Activated naive CD4-positive, alpha-beta T cell treated with anti-CD3 and anti-CD28 coated beads, Interleukin-2, amount 10 ng/mL, durations not matched to agents 7 days and 5 days (primary cell): ENCODE results near the gene TMEM242.

Experiments
- CTCF ChIA-PET: fragments of 350-600 bp; sonication (Branson Sonifier 250); formaldehyde crosslinking; loops from one replicate; lab custom pipeline; 2021; ENCODE audit warnings: antibody characterized with exemption; lab: Charles Lee
- DNase-seq: peaks from one replicate; pipeline ENCODE4 v3.0.0-alpha.2; 2020
- H3K27ac Mint-ChIP-seq: one replicate; pipeline ENCODE4 v1.8.0; 2021; ENCODE audit warnings: mild to moderate bottlenecking, moderate library complexity, mixed read lengths
- H3K27me3 Mint-ChIP-seq: one replicate; pipeline ENCODE4 v1.8.0; 2021; ENCODE audit warnings: mild to moderate bottlenecking, mixed read lengths
- H3K36me3 Mint-ChIP-seq: one replicate; pipeline ENCODE4 v1.8.0; 2021; ENCODE audit warnings: mixed read lengths
- H3K4me1 Mint-ChIP-seq: one replicate; pipeline ENCODE4 v1.8.0; 2021; ENCODE audit warnings: mixed read lengths
- H3K4me3 Mint-ChIP-seq: one replicate; pipeline ENCODE4 v1.8.0; 2021; ENCODE audit warnings: mild to moderate bottlenecking, moderate library complexity, mixed read lengths
- H3K9me3 Mint-ChIP-seq: one replicate; pipeline ENCODE4 v1.8.0; 2021; ENCODE audit warnings: mixed read lengths

The TMEM242 gene

GRCh38 chr6:157268396-157268795 is 54.9 kb downstream of the TMEM242 start:
- CTCF ChIA-PET = no interaction called here
- no peak for DNase-seq
- Mint-ChIP-seq H3K4me1 (peaks cover 4% of the 10 kb centered on the region), H3K36me3 (peaks cover 4% of the 10 kb centered on the region), H3K27me3 (peaks cover 38% of the 10 kb centered on the region), H3K9me3 (peaks cover 9% of the 10 kb centered on the region), H3K4me3 (no peak overlapping the region), H3K27ac (no peak overlapping the region)

- CTCF ChIA-PET = no interaction called here
- H3K27me3 Mint-ChIP-seq = peaks cover 33% of the 10 kb centered on the region
- no peak overlapping the region for H3K27ac Mint-ChIP-seq
- H3K4me3 Mint-ChIP-seq = no peak overlapping the region
- H3K36me3 Mint-ChIP-seq = peaks cover 4% of the 10 kb centered on the region
- peaks cover 9% of the 10 kb centered on the region for H3K9me3 Mint-ChIP-seq
- DNase-seq = no peak
- H3K4me1 Mint-ChIP-seq = no peaks in the 10 kb centered on the region
Observed at GRCh38 chr6:157267654-157268053, 55.7 kb downstream of the TMEM242 start.

- H3K4me1 Mint-ChIP-seq = no peaks in the 10 kb centered on the region
- H3K36me3 Mint-ChIP-seq = peaks cover 4% of the 10 kb centered on the region
- CTCF ChIA-PET = no interaction called here
- peaks cover 31% of the 10 kb centered on the region for H3K27me3 Mint-ChIP-seq
- H3K9me3 Mint-ChIP-seq = peaks cover 9% of the 10 kb centered on the region
- no peak for DNase-seq
- H3K27ac Mint-ChIP-seq = no peak overlapping the region
- no peak overlapping the region for H3K4me3 Mint-ChIP-seq
Observed at GRCh38 chr6:157267109-157267611, 56.2 kb downstream of the TMEM242 start.

DNA sequence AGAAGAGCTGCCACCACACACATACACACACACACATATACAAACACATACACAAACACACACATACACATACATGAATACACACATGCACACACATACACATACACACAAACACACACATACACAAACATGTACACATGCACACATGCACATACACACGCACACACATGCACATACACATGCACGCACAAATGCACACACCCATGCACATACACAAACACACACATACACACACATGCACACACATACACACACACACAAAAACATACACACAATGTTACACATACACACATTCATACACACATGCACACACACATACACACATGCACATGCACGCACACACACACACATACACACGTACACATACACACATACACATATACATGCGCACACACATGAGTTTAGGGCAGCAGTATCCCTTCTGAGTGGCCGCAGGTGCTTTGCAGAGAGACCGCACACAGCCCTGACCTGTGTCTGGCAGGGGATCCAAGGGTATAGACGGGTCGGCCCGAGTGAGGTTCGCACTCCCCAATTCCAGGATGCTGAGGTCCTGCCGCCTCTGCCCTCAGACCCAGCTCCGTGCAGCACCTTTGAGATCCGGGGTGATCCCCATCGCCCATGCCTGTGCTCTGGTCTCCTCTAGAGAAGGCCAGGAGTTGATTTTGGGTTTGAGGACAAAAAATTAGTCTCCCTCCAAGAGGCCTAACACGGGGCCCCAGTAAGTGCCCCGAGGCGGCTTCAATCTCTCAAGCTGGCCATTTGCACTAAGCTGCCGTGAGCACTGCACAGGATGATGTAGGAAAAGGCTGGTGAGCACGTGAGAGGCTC is 56.8 kb downstream of the TMEM242 start:
- no peak for DNase-seq
- CTCF ChIA-PET = no interaction called here
- Mint-ChIP-seq H3K27ac (no peak overlapping the region), H3K36me3 (peaks cover 4% of the 10 kb centered on the region), H3K4me3 (no peak overlapping the region), H3K27me3 (peaks cover 29% of the 10 kb centered on the region), H3K4me1 (no peaks in the 10 kb centered on the region), H3K9me3 (peaks cover 9% of the 10 kb centered on the region)

DNA sequence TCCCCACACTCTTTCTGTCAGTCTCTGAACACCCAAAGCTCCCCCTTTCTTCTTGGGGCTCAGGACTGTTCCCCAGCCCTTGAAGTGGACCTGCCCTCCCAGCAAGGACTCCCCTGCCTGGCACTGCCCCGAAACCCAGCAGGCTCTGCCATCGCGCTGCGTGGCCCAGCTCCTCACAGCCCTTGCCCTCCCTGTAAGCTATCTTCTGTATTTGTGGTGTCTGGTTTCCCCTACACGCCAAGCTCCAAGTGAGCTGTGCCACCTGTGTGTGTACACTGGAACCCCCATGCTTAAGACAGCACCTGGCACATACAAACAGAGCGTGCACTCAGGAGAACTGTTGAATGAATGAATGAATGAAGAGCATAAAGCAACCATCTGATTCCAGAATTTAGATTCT is 57.7 kb downstream of the TMEM242 start:
- H3K4me1 Mint-ChIP-seq = no peaks in the 10 kb centered on the region
- CTCF ChIA-PET = no interaction called here
- H3K9me3 Mint-ChIP-seq = peaks cover 8% of the 10 kb centered on the region
- no peak for DNase-seq
- H3K36me3 Mint-ChIP-seq = peaks cover 4% of the 10 kb centered on the region
- H3K27ac Mint-ChIP-seq = no peak overlapping the region
- H3K27me3 Mint-ChIP-seq = peaks cover 32% of the 10 kb centered on the region
- no peak overlapping the region for H3K4me3 Mint-ChIP-seq

DNA sequence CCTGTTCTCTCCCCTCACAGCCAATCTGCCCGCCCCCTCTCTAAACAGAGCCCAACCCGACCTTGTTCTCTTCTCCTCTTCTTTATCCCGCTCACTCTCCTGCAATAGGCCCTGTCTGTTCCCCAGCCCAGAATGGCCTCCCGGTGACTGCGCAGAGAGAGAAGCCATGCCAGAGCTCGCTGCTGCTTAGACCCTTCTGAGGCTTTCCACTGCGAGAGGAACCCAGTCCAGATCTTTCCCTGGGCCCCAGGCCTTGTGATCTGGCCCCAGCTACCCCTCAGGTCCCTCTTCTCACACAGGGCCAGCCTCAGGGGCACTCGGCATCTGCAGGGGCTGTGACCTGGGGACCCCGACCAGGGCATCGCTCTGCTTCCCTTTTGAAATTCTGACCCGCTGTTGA is 58.1 kb downstream of the TMEM242 start:
- H3K36me3 Mint-ChIP-seq = no peaks in the 10 kb centered on the region
- H3K4me1 Mint-ChIP-seq = no peaks in the 10 kb centered on the region
- peaks cover 4% of the 10 kb centered on the region for H3K9me3 Mint-ChIP-seq
- peaks cover 29% of the 10 kb centered on the region for H3K27me3 Mint-ChIP-seq
- CTCF ChIA-PET = no interaction called here
- no peak overlapping the region for H3K27ac Mint-ChIP-seq
- no peak overlapping the region for H3K4me3 Mint-ChIP-seq
- no peak for DNase-seq

DNA sequence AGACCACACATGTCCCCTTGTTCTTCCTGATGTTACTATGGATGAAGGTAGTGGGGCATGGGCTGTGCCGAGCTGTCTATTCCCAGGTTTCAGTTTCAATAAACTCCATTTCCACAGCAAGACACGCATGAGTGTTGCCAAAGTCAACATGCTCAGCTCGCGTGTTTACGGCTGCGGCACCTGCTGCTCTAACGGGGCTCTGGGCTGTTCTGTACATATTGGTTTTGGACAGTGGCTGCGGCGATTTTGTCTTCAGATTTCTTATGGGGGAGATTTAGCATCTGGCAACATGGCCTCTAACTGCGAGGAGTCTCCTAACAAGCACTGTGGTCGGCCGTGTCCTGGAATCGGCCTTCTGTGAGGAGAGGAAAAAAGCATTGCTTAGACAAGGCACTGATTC is 58.6 kb downstream of the TMEM242 start:
- H3K9me3 Mint-ChIP-seq = no peaks in the 10 kb centered on the region
- H3K4me3 Mint-ChIP-seq = no peak overlapping the region
- CTCF ChIA-PET = no interaction called here

GRCh38 chr6:157263881-157264397 is 59.4 kb downstream of the TMEM242 start:
- no peak overlapping the region for H3K27ac Mint-ChIP-seq
- H3K9me3 Mint-ChIP-seq = no peaks in the 10 kb centered on the region
- CTCF ChIA-PET = no interaction called here
- DNase-seq = no peak
- no peaks in the 10 kb centered on the region for H3K36me3 Mint-ChIP-seq
- H3K4me3 Mint-ChIP-seq = no peak overlapping the region
- no peaks in the 10 kb centered on the region for H3K4me1 Mint-ChIP-seq
- peaks cover 30% of the 10 kb centered on the region for H3K27me3 Mint-ChIP-seq

More for the DNA sequence above, 58.6 kb downstream of the TMEM242 start:
- H3K4me1 Mint-ChIP-seq = no peaks in the 10 kb centered on the region
- H3K36me3 Mint-ChIP-seq = no peaks in the 10 kb centered on the region
- H3K27me3 Mint-ChIP-seq = peaks cover 29% of the 10 kb centered on the region
- no peak for DNase-seq
- H3K27ac Mint-ChIP-seq = no peak overlapping the region

DNA sequence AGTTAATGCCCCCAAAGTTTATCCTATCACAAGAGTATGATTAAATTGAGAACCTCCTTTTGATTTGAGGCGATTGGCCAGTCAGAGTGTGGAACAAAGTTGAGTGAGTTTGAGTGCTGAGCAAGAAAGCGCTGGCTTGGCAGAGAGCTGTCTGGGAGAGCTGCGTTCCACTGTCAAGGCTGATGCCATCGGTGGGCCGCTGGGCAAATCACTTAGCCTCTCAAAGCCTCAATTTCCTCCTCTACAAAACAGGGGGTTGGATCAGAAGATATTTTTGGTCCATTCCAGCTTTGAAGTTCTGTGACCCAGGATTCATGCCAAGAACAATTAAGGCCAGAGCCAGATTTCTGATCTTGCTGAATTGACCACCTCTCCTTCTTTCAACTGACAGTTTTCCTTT is 60.2 kb downstream of the TMEM242 start:
- CTCF ChIA-PET = no interaction called here
- no peak overlapping the region for H3K4me3 Mint-ChIP-seq
- DNase-seq = no peak
- H3K27ac Mint-ChIP-seq = no peak overlapping the region
- H3K27me3 Mint-ChIP-seq = peaks cover 38% of the 10 kb centered on the region
- no peaks in the 10 kb centered on the region for H3K9me3 Mint-ChIP-seq
- H3K36me3 Mint-ChIP-seq = no peaks in the 10 kb centered on the region
- H3K4me1 Mint-ChIP-seq = no peaks in the 10 kb centered on the region

DNA sequence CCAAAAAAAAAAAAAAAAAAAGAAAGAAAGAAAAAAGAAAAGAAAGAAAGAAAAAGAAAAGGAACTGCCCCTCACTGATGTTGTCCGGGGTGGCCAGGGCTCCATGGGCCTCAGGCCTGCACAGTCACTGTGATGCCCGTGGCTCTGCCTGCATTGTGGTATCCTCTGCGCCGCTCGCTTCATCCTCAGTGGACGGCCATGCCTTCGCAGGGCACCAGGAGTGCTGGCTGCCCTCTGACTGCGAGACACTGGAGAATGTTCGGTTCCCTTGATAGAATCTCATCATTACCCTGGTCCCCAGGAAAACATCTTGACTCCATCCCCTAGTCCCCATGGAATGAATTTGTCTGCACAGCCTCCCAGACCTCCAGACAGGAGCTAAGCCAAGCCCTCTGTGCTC is 61.7 kb downstream of the TMEM242 start:
- Mint-ChIP-seq H3K27me3 (peaks cover 39% of the 10 kb centered on the region), H3K36me3 (no peaks in the 10 kb centered on the region), H3K4me1 (no peaks in the 10 kb centered on the region), H3K9me3 (no peaks in the 10 kb centered on the region), H3K27ac (no peak overlapping the region), H3K4me3 (no peak overlapping the region)
- no peak for DNase-seq
- CTCF ChIA-PET = no interaction called here

GRCh38 chr6:157260735-157261410 is 62.4 kb downstream of the TMEM242 start:
- Mint-ChIP-seq H3K4me3 (no peak overlapping the region), H3K27ac (no peak overlapping the region), H3K27me3 (peaks cover 46% of the 10 kb centered on the region), H3K4me1 (no peaks in the 10 kb centered on the region), H3K36me3 (no peaks in the 10 kb centered on the region), H3K9me3 (no peaks in the 10 kb centered on the region)
- DNase-seq = no peak
- CTCF ChIA-PET = no interaction called here

- no peaks in the 10 kb centered on the region for H3K4me1 Mint-ChIP-seq
- no peak for DNase-seq
- CTCF ChIA-PET = interaction anchor here (0.6 kb wide), 1 partner anchor 31 kb away, joined by 3 read pairs; no protein-coding TSS in a partner anchor
- H3K9me3 Mint-ChIP-seq = no peaks in the 10 kb centered on the region
- no peaks in the 10 kb centered on the region for H3K36me3 Mint-ChIP-seq
- H3K4me3 Mint-ChIP-seq = no peak overlapping the region
- H3K27ac Mint-ChIP-seq = peak overlapping the region; percentile 35
- peaks cover 43% of the 10 kb centered on the region for H3K27me3 Mint-ChIP-seq
Observed at GRCh38 chr6:157259443-157259842, 63.9 kb downstream of the TMEM242 start.

- Mint-ChIP-seq H3K4me3 (no peak overlapping the region), H3K36me3 (no peaks in the 10 kb centered on the region), H3K27me3 (peaks cover 43% of the 10 kb centered on the region), H3K27ac (peak overlapping the region; percentile 35), H3K4me1 (no peaks in the 10 kb centered on the region), H3K9me3 (no peaks in the 10 kb centered on the region)
- CTCF ChIA-PET = interaction anchor here (0.6 to 1.2 kb wide), 2 partner anchors 23 to 30 kb away, joined by 3 read pairs; no protein-coding TSS in a partner anchor
- DNase-seq = peak; percentile 35
Observed at GRCh38 chr6:157258878-157259277, 64.4 kb downstream of the TMEM242 start.

GRCh38 chr6:157255079-157255478 is 68.2 kb downstream of the TMEM242 start:
- no peaks in the 10 kb centered on the region for H3K4me1 Mint-ChIP-seq
- H3K9me3 Mint-ChIP-seq = no peaks in the 10 kb centered on the region
- peaks cover 49% of the 10 kb centered on the region for H3K27me3 Mint-ChIP-seq
- no peak for DNase-seq
- H3K4me3 Mint-ChIP-seq = no peak overlapping the region
- H3K36me3 Mint-ChIP-seq = no peaks in the 10 kb centered on the region
- CTCF ChIA-PET = no interaction called here
- H3K27ac Mint-ChIP-seq = no peak overlapping the region
